HUES6 (cell line): ENCODE data around the gene OR5C1.
"Not testable (repeated sequence)": the region's sequence is repeated elsewhere in the genome, so short reads cannot be mapped to it uniquely, and the experiment has no call there.

Experiments
- H3K27ac ChIP-seq: 2 replicates; pipeline ENCODE4 v1.7.0; 2013; ENCODE audit warnings: low read depth, mild to moderate bottlenecking, low read length, inconsistent platforms
- H3K27me3 ChIP-seq: 2 replicates; pipeline ENCODE4 v1.6.1; 2013; ENCODE audit warnings: low read length; ENCODE audit not compliant: control insufficient read depth, insufficient read depth
- H3K36me3 ChIP-seq: 2 replicates; pipeline ENCODE4 v1.6.1; 2013; ENCODE audit warnings: low read length; ENCODE audit not compliant: control insufficient read depth, insufficient read depth
- H3K4me1 ChIP-seq: 2 replicates; pipeline ENCODE4 v1.6.1; 2013; ENCODE audit warnings: low read length; ENCODE audit not compliant: control insufficient read depth, insufficient read depth
- H3K4me3 ChIP-seq: 2 replicates; pipeline ENCODE4 v1.5.1; 2013; ENCODE audit warnings: low read depth, low read length
- H3K9ac ChIP-seq: one replicate; pipeline ENCODE4 v1.6.1; 2013; ENCODE audit warnings: mild to moderate bottlenecking, low read length
- H3K9me3 ChIP-seq: 2 replicates; pipeline ENCODE4 v1.6.1; 2013; ENCODE audit warnings: low read depth, low read length; ENCODE audit not compliant: control insufficient read depth, insufficient read depth

Gene OR5C1

GRCh38 chr9:122789256-122790046 is 718 bp downstream of the OR5C1 start:
- no peak overlapping the region for H3K9ac ChIP-seq
- no peaks in the 10 kb centered on the region for H3K9me3 ChIP-seq
- no peaks in the 10 kb centered on the region for H3K27me3 ChIP-seq
- no peaks in the 10 kb centered on the region for H3K4me1 ChIP-seq
- no peaks in the 10 kb centered on the region for H3K36me3 ChIP-seq
- H3K4me3 ChIP-seq, result no peak overlapping the region
- no peak overlapping the region for H3K27ac ChIP-seq

DNA sequence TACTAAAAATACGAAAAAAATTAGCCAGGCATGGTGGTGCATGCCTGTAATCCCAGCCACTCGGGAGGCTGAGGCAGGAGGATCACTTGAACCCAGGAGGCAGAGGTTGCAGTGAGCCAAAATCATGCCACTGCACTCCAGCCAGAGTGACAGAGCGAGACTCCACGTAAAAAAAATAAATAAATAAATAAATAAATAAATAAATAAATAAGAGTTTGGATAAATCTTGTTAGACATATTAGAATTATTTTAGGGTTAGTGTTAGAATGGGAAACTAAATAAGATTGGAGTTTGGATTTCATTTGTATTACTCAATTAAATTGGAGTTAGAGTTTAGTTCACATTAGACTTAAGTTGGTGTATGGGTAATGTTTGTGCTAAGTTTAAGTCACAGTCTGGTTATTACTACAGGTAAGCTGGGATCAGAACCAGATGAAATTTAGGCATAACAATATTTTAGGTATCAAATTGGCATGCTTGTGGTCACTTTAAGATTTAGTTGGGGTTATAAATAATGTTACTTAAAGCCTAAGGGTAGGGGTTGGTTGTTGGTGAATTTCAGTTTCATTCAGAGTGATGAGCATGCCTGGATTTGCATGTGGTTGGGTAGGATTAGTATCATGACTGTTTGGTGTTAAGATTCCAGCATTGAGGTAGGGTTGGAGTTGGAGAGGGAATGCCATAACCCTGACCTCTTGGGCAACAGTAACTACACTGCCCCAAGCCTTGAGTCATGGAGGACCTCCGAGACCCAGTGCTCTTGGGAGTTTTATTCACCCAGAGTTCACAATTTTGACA is 3.3 kb downstream of the OR5C1 start:
- H3K27me3 ChIP-seq, result no peaks in the 10 kb centered on the region
- H3K27ac ChIP-seq, result no peak overlapping the region
- no peaks in the 10 kb centered on the region for H3K4me1 ChIP-seq
- H3K4me3 ChIP-seq, result no peak overlapping the region
- no peaks in the 10 kb centered on the region for H3K36me3 ChIP-seq
- H3K9me3 ChIP-seq, result no peaks in the 10 kb centered on the region
- no peak overlapping the region for H3K9ac ChIP-seq

DNA sequence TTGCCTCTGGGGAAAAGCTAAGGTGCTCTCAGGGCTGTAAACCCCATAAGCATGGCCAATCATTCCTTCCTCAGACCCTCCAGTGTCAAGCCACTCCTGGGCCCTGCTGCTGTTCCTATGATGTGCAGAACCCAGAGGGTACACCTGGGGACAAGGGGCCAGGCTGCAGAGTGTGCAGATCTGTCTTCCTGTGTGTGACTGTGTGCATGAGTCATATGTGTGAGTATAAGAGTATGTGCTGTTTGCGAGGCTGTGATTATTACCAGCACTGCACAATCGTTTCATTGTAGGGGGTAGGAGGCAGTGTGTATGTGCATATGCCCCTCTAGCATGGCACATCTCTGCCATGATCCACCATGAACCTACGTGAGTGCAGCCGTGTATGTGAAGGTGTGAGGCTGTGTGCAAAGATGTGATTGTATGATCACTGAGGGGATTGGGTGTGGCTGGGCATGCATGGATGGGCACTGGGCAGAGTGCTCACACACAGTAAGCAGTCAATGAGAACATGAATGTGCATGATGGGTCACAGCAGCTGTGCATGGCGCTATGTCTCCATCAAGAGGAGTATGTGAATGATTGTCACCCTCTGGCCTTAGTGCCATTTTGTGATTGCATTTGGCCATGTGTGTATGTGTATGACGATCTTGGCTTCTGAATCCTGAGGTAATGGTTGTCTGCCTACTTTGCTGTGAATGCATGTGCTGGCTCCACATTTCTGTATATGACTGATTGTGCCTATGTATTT is 8.8 kb downstream of the OR5C1 start:
- H3K27me3 ChIP-seq, result peaks cover 2% of the 10 kb centered on the region; the same call in 1 of the 2 replicates
- no peak overlapping the region for H3K9ac ChIP-seq
- H3K27ac ChIP-seq, result no peak overlapping the region
- H3K36me3 ChIP-seq, result no peaks in the 10 kb centered on the region
- H3K4me1 ChIP-seq, result no peaks in the 10 kb centered on the region
- H3K4me3 ChIP-seq, result no peak overlapping the region
- no peaks in the 10 kb centered on the region for H3K9me3 ChIP-seq

- H3K9me3 ChIP-seq, result no peaks in the 10 kb centered on the region
- H3K36me3 ChIP-seq, result no peaks in the 10 kb centered on the region
- H3K4me3 ChIP-seq, result no peak within 1 kb of the TSS
- H3K27me3 ChIP-seq, result peaks cover 2% of the 10 kb centered on the region; the same call in 1 of the 2 replicates
- no peak within 1 kb of the TSS for H3K27ac ChIP-seq
- H3K4me1 ChIP-seq, result no peaks in the 10 kb centered on the region
- H3K9ac ChIP-seq, result no peak within 1 kb of the TSS
These were observed 11.6 kb downstream of the OR5C1 start, which contains the start of gene OR1K1 for GRCh38 chr9:122800066-122801060. TSS of gene OR1K1 (plus strand) at chr9:122800123. CDS start at chr9:122800123, 0 bp downstream.

- Histone ChIP-seq H3K27ac (no peak overlapping the region), H3K36me3 (no peaks in the 10 kb centered on the region)
These were observed 17.9 kb downstream of the OR5C1 start for GRCh38 chr9:122806661-122807060.

GRCh38 chr9:122807271-122807900 is 18.7 kb downstream of the OR5C1 start:
- Histone ChIP-seq H3K4me3 (no peak overlapping the region), H3K36me3 (no peaks in the 10 kb centered on the region), H3K4me1 (no peaks in the 10 kb centered on the region), H3K27ac (no peak overlapping the region), H3K9me3 (peaks cover 10% of the 10 kb centered on the region), H3K27me3 (no peaks in the 10 kb centered on the region), H3K9ac (no peak overlapping the region)

More at GRCh38 chr9:122806661-122807060, 17.9 kb downstream of the OR5C1 start:
- no peaks in the 10 kb centered on the region for H3K27me3 ChIP-seq
- H3K4me3 ChIP-seq, result no peak overlapping the region
- H3K9ac ChIP-seq, result no peak overlapping the region
- no peaks in the 10 kb centered on the region for H3K4me1 ChIP-seq
- peaks cover 10% of the 10 kb centered on the region for H3K9me3 ChIP-seq

DNA sequence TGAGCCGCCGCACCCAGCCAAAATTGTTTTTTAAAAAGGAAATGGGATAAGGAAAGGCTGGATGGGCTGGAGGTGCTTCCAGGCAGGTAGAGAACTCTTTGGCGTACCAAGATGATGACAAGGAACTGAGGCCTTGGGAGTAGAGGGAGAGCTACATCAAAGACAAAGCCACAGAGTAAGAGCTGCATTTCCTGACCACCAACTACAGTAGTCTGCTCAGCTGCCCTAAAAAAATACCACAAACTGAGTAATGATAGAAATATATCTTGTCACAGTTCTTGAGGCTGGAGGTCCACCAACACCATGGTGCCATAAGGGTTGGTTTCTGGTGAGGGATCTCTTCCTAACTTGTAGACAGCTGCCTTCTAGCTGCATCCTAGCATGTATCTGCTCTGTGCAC is 19.4 kb downstream of the OR5C1 start:
- H3K27me3 ChIP-seq, result no peaks in the 10 kb centered on the region
- H3K4me1 ChIP-seq, result no peaks in the 10 kb centered on the region
- H3K36me3 ChIP-seq, result no peaks in the 10 kb centered on the region
- no peak overlapping the region for H3K27ac ChIP-seq
- no peak overlapping the region for H3K9ac ChIP-seq
- no peak overlapping the region for H3K4me3 ChIP-seq
- peaks cover 10% of the 10 kb centered on the region for H3K9me3 ChIP-seq

- H3K4me3 ChIP-seq, H3K9ac ChIP-seq, H3K36me3 ChIP-seq, H3K9me3 ChIP-seq, H3K27me3 ChIP-seq, H3K27ac ChIP-seq, H3K4me1 ChIP-seq: not testable (repeated sequence)
These were observed 20.5 kb downstream of the OR5C1 start for GRCh38 chr9:122809261-122809660.

GRCh38 chr9:122810306-122810946 is 21.7 kb downstream of the OR5C1 start:
- H3K27me3 ChIP-seq, result no peaks in the 10 kb centered on the region
- H3K36me3 ChIP-seq, result 0 out of 2 replicates have a peak, but pooled peaks cover under 1% of the 10 kb centered on the region
- no peaks in the 10 kb centered on the region for H3K4me1 ChIP-seq
- H3K27ac ChIP-seq, result no peak overlapping the region
- peaks cover 10% of the 10 kb centered on the region for H3K9me3 ChIP-seq
- no peak overlapping the region for H3K4me3 ChIP-seq
- no peak overlapping the region for H3K9ac ChIP-seq
